Superior temporal gyrus (tissue), 1 donor: Measurements from ENCODE around the gene GCNT4.

Source experiments
- DNase-seq: peaks from one replicate; pipeline ENCODE4 v3.0.0-alpha.2; 2016; ENCODE audit errors: extremely low spot score

Gene GCNT4

DNA sequence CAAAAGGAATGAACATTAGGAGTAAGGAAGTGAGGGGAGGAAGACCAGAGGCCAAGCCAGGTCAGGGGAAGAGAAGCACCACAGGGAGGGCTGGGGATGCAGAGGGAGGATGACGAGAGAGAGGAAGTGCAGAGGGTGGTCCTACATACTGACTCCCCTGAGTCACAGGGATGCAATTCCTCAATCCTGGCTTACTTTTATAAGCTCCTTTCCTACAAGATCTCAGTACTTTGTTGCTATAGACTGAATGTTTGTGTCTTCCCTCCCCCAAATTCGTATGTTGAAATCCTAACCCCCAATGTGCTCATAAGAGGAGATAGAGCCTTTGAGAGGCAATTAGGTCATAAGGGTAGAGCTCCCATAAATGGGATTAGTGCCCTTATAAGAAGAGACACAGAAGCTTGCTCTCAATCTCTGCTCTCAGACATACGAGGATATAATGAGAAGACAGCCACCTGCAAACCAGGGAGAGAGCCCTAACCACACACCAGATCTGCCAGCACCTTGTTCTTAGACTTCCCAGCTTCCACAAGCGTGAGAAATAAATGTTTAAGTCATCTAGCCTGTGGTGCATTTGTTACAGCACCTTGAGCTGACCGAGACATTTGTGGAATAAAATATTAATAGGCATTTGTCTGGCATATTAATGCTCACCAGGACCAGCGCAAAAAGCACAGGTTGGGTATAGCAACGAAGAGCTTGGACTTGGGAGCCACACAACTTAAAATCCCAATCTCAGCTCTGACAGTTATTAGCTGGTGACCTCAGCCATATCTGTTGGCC, 33.4 kb downstream of the GCNT4 start:
- no peak for DNase-seq

DNA sequence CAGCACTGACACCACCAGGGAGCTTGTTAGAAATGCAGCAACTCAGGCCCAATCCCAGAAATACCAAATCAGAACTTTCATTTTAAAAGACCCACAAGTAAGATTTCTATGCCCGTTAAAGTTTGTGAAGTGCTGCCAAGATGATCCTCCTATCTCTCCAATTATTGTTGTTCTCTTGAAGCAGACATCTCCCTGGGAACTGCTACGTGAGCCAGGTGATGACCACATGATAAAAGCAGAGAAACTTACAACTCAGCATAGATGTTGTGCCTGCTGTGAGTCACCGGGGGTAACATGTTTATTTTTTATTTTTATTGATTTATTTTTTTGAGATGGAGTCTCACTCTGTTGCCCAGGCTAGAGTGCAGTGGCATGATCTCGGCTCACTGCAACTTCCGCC, 34.4 kb downstream of the GCNT4 start:
- no peak for DNase-seq

DNA sequence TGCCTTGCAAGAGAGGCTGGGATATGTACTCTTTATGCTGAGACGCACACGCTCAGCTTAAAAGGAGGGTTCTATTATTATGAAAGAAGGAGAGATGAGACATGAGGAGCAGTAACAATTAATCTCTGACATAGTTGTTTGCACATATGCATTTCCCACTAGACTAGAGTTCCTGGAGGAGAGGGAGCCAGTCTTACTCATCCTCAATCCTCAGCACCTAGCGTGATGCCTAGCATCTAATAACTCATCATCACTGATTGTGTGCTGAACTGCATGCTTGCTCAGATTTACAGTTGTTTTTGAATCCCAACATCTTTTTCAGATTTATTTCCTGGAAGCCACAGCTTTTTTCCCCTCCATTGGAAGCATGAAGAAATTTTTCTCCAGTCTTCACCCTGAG, 35.5 kb downstream of the GCNT4 start:
- DNase-seq, result no peak

DNA sequence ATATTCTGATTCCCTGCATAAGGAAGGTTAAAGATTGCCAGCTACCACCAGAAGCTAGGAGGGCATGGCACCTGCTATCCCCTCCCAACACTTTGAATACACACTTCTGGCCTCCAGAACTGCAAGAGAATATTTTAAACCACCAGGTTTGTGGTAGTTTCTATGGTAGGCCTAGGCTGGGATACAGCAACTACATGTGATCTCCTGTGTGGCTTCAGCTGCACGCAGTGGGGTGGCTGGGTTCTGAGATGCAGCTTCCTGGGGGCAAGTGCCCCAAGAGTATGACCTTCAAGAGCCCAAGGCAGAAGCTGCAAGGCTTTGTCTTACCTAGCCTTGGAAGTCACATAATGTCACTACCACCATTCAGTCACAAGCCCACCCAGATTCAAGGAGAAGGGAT, 39.6 kb downstream of the GCNT4 start:
- no peak for DNase-seq

DNA sequence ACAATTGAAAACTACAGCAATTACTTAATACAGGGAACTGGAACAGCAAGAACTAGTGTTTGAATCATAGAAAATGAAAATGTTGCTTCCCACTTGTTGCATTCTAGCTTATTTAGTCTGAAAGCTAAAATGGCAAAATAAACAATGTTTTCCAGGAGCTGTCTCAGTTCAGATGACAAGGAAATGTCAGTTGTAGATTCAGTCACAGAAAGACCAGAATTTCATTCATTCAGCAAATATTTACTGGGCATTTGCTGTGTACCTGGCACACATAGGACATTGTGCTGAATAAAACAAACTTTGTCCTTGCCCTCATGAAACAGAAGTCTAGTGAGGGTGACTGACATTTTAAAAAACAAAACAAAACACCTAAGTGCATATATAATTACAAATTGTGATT, 41.5 kb downstream of the GCNT4 start:
- DNase-seq, result no peak

DNA sequence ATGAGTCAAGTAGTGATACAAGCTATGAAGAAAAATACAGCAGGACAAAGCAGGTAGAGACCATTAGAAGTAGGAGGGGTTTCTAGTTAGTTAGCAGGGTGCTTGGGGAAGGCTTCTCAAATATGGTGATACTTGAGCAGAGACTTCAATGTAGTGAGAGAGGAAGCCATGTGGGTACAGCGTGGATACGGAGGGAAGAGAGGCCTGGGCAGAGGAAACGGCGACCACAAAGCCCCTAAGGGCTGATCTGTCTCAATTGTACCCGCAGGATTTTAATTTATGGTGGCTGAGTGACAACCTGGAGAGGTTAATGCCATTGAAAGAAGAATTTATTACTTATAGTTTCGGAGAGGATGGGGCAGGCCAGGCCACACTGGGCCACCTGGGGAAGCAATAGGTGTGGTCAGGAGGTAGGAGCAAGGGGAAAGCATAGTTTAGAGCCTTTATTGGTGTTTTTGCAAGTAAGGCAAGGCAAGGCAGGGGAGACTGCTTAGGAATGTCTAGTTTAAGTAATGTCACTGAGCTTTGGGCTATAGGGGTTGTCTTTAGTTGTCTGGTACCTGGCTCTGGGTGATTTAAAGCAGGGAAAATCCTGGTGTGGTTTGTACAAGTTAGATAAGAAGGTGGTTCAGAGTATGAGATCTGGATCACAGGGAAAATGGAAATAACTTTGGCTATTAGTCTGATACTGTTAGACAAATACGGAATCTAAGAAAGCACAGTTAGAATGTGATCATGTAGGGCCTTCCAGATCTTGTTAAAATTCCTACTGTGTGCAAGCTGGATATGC, 42.6 kb downstream of the GCNT4 start:
- DNase-seq, result no peak

DNA sequence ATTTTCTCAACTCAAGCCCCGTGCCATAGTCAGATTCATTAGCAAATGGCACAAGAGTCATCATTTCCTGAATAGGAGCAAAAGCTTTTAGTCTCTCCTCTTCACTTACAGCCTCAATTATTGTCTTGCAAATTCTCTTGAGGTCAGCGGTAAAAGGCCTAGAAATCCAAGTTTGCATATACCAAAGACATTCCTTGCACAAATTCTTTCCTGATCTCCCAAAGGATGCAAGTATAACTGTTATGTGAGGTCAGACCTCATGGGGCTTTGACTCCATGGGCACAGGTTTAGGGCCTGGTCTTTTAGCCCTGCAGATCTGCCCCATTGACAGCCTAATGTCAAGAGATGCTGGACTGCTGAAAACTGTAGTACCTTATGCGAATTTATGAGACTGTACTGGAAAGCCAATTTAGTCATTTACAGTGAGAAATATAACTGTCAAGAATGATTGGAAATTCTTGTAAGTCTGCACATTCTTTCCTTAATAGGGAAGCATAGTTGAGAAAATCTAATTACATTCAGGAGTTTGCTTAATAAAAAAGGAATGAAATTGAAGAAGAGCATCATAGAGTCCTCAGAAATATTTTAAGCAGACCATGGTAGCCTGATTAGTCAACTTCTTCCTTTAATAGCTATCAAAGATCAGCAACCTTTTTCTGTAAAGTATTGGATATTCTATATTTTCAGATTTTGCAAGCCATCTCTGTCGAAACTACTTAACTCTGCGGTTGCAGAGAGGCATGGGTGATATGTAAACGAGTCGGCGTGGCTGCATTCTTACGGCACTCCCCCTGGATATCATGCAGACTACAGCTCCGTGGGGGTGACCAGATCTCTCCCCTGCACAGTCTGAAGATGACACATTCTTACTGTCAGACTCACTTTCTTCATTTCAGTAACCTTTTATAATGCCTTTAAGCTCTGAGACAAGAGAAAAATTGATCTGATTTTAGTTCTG, 45.2 kb downstream of the GCNT4 start:
- DNase-seq, result no peak

DNA sequence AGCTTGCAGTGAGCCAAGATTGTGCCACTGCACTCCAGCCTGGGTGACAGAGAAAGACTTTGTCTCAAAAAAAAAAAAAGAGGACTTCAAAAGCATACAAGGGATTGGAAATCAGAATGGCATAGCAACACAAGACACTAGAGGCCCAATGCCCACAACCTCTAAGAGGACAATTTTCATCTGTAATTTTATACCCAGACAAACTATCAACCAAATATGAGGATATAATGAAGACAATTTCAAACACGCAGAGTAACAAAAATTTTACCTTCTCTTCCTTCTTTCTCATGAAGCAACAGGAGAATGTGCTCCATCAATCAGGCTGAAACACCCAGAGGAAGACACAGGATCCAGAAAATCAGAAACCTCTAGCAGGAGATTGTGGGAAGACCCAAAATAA, 46.8 kb downstream of the GCNT4 start:
- no peak for DNase-seq
